HCT116 (cell line): ENCODE measurements around the gene VWF. TPM values are rescaled to one million over a fixed set of nuclear protein-coding genes. Genes with fewer than 3 reads are reported as not detected.
"Not testable (repeated sequence)": the region's sequence is repeated elsewhere in the genome, so short reads cannot be mapped to it uniquely, and the experiment has no call there.

Experiments
- ATAC-seq: fragments of 200-7000 bp; cut with Tn5 transposase; 2 replicates; pipeline ENCODE4 v1.9.1; 2020; ENCODE audit warnings: mild to moderate bottlenecking, moderate library complexity
- BruUV-seq: library from RNA; stranded (reverse); fragments of 400-500 nt; replicated peaks from 2 replicates; lab custom pipeline; 2021; lab: Mats Ljungman, UMichigan
- CTCF ChIA-PET: fragments of 300-600 bp; sonication (Branson Sonifier 250); formaldehyde crosslinking; loops from one replicate; lab custom pipeline; 2021; ENCODE audit warnings: antibody characterized with exemption; lab: Charles Lee
- POLR2A ChIA-PET: fragments of 300-600, 350-600 bp; sonication (Branson Sonifier 250); formaldehyde crosslinking; loops from one replicate; lab custom pipeline; 2021; ENCODE audit warnings: antibody characterized with exemption; lab: Charles Lee
- RAD21 ChIA-PET, 2 experiments: fragments of 300-600 bp; sonication (Branson Sonifier 250); formaldehyde crosslinking; loops; one replicate each; lab custom pipeline; 2023; ENCODE audit warnings: low total read pairs in 2 of 2; ENCODE audit not compliant: uncharacterized antibody in 2 of 2, unreplicated experiment in 2 of 2, low non-redundant PET in 1 of 2; lab: Charles Lee
- DNase-seq: peaks from one replicate; pipeline ENCODE4 v3.0.0-alpha.2; 2010; ENCODE audit warnings: low read depth, low spot score
- H2AFZ ChIP-seq: fragments of 200-600 bp; shearing (Covaris generic), sonication (generic); 2 replicates; pipeline ENCODE4 v1.6.1; 2017; ENCODE audit warnings: low read depth, mixed run types, mixed read lengths, antibody characterized with exemption, low read length; ENCODE audit not compliant: poor library complexity, severe bottlenecking
- H3K27ac ChIP-seq: 2 replicates; pipeline ENCODE4 v1.5.1; 2012; ENCODE audit warnings: low read depth, low read length
- H3K27me3 ChIP-seq: fragments of 200-600 bp; sonication (generic); 2 replicates; pipeline ENCODE4 v1.6.1; 2016; ENCODE audit warnings: mixed run types, low read length, mixed read lengths; ENCODE audit not compliant: insufficient read depth
- H3K36me3 ChIP-seq, 2 experiments: fragments of 200-500 bp in 1 of 2; fragments of 200-600 bp in 1 of 2; sonication (Bioruptor generic) in 1 of 2; sonication (generic) in 1 of 2; 2 replicates each; pipeline versions ENCODE4 v1.5.1 to v1.6.1; 2014 to 2016; ENCODE audit warnings: low read length in 2 of 2, inconsistent platforms in 1 of 2, mixed read lengths in 1 of 2, mixed run types in 1 of 2; ENCODE audit not compliant: insufficient read depth in 2 of 2, control insufficient read depth in 1 of 2
- H3K4me1 ChIP-seq, 2 experiments: fragments of 200-600 bp in 1 of 2; sonication (generic) in 1 of 2; 2 replicates each; pipeline versions ENCODE4 v1.5.1 to v1.6.1; 2012 to 2017; ENCODE audit warnings: low read length in 2 of 2, inconsistent platforms in 1 of 2, mild to moderate bottlenecking in 1 of 2, mixed read lengths in 1 of 2, mixed run types in 1 of 2, moderate library complexity in 1 of 2; ENCODE audit not compliant: insufficient read depth in 2 of 2, control insufficient read depth in 1 of 2
- H3K4me2 ChIP-seq: fragments of 200-600 bp; sonication (generic); 2 replicates; pipeline ENCODE4 v1.6.1; 2017; ENCODE audit warnings: mixed run types, low read length, mixed read lengths
- H3K4me3 ChIP-seq, 2 experiments: fragments of 200-600 bp in 1 of 2; sonication (generic) in 1 of 2; replicated peaks in 1 of 2; 2 replicates each; pipeline ENCODE4 v1.5.1; 2011 to 2016; ENCODE audit warnings: low read length in 2 of 2, control low read depth in 1 of 2, low read depth in 1 of 2, mild to moderate bottlenecking in 1 of 2, mixed read lengths in 1 of 2, mixed run types in 1 of 2
- H3K79me2 ChIP-seq: fragments of 200-600 bp; sonication (generic); 2 replicates; pipeline ENCODE4 v1.6.1; 2017; ENCODE audit warnings: mild to moderate bottlenecking, mixed run types, low read length, moderate library complexity, mixed read lengths; ENCODE audit not compliant: insufficient read depth
- H3K9ac ChIP-seq: fragments of 200-600 bp; sonication (generic); 2 replicates; pipeline ENCODE4 v1.6.1; 2016; ENCODE audit warnings: low read length, mixed read lengths
- H3K9me2 ChIP-seq: fragments of 200-600 bp; sonication (generic), shearing (Covaris generic); 2 replicates; pipeline ENCODE4 v1.6.1; 2017; ENCODE audit warnings: mixed run types, mild to moderate bottlenecking, moderate library complexity; ENCODE audit not compliant: insufficient read depth
- H3K9me3 ChIP-seq, 2 experiments: fragments of 200-500 bp in 1 of 2; fragments of 200-600 bp in 1 of 2; sonication (Bioruptor generic) in 1 of 2; sonication (generic) in 1 of 2; 2 replicates each; pipeline ENCODE4 v1.6.1; 2014 to 2017; ENCODE audit warnings: low read length in 2 of 2, mixed read lengths in 2 of 2, inconsistent platforms in 1 of 2, low read depth in 1 of 2, mild to moderate bottlenecking in 1 of 2, mixed run types in 1 of 2, moderate library complexity in 1 of 2; ENCODE audit not compliant: control insufficient read depth in 1 of 2, insufficient read depth in 1 of 2
- H4K20me1 ChIP-seq: fragments of 200-600 bp; sonication (generic), shearing (Covaris generic); 2 replicates; pipeline ENCODE4 v1.6.1; 2017; ENCODE audit warnings: mixed run types, mild to moderate bottlenecking, moderate library complexity; ENCODE audit not compliant: insufficient read depth
- ATF3 ChIP-seq: IDR thresholded peaks from 2 replicates; pipeline ENCODE4 v1.6.1; 2012
- CTCF ChIP-seq, 3 experiments: fragments of 200-600 bp in 1 of 3; sonication (generic) in 1 of 3; IDR thresholded peaks in 2 of 3; conservative IDR thresholded peaks in 1 of 3; 2 replicates each; pipeline ENCODE4 v1.5.1; 2012 to 2017; ENCODE audit warnings: low read depth in 2 of 3, low read length in 2 of 3, antibody characterized with exemption in 1 of 3, borderline replicate concordance in 1 of 3, control low read depth in 1 of 3, mild to moderate bottlenecking in 1 of 3, mixed read lengths in 1 of 3, mixed run types in 1 of 3, moderate library complexity in 1 of 3; ENCODE audit not compliant: insufficient read depth in 1 of 3
- EGR1 ChIP-seq: IDR thresholded peaks from 2 replicates; pipeline ENCODE4 v1.6.1; 2012; ENCODE audit warnings: low read depth
- ELF1 ChIP-seq: IDR thresholded peaks from 2 replicates; pipeline ENCODE4 v1.6.1; 2012; ENCODE audit warnings: low read depth, borderline replicate concordance
- FOSL1 ChIP-seq: IDR thresholded peaks from 2 replicates; pipeline ENCODE4 v1.6.1; 2012; ENCODE audit warnings: low read depth
- JUND ChIP-seq: IDR thresholded peaks from 2 replicates; pipeline ENCODE4 v1.6.1; 2012
- MAX ChIP-seq: IDR thresholded peaks from 2 replicates; pipeline ENCODE4 v1.6.1; 2012
- POLR2A ChIP-seq: IDR thresholded peaks from 2 replicates; pipeline ENCODE4 v1.7.0; 2011; ENCODE audit warnings: borderline replicate concordance; ENCODE audit not compliant: insufficient read depth, insufficient read length; ENCODE audit errors: extremely low read depth
- RAD21 ChIP-seq: IDR thresholded peaks from 2 replicates; pipeline ENCODE4 v1.6.1; 2012; ENCODE audit warnings: low read depth, mild to moderate bottlenecking
- SIN3A ChIP-seq: IDR thresholded peaks from 2 replicates; pipeline ENCODE4 v1.6.1; 2012; ENCODE audit warnings: low read depth
- SP1 ChIP-seq: IDR thresholded peaks from 2 replicates; pipeline ENCODE4 v1.6.1; 2012; ENCODE audit warnings: low read depth
- SRF ChIP-seq: IDR thresholded peaks from 2 replicates; pipeline ENCODE4 v1.6.1; 2012; ENCODE audit warnings: low read depth
- YY1 ChIP-seq: IDR thresholded peaks from 2 replicates; pipeline ENCODE4 v1.6.1; 2011; ENCODE audit warnings: low read length, low read depth, moderate library complexity, mild to moderate bottlenecking; ENCODE audit not compliant: insufficient replicate concordance; ENCODE audit errors: extremely low read depth
- intact Hi-C: fragments of 100-400 bp; cut with micrococcal nuclease; formaldehyde crosslinking; loops from 2 replicates; pipeline ENCODE4 v1.10.0; 2022
- total RNA-seq: library from RNA; stranded (reverse); gene quantifications from one replicate; pipeline ENCODE4 v1.2.1, GENCODE V29; 2021; ENCODE audit not compliant: unreplicated experiment

Gene VWF
- total RNA-seq, 1 experiment from 2014 or later: 0.57 TPM

GRCh38 chr12:6018265-6018664 lies 106.2 kb downstream of the VWF start:
- H2AFZ ChIP-seq: no peak overlapping the region
- no peak overlapping the region for H3K9ac ChIP-seq
- H3K79me2 ChIP-seq: no peaks in the 10 kb centered on the region
- ATAC-seq: no peak
- intact Hi-C loops: no loop called here
- no peak overlapping the region for H3K4me3 ChIP-seq
- no TSS peak for BruUV-seq
- no peak overlapping the region for H3K27ac ChIP-seq
- no peaks in the 10 kb centered on the region for H3K36me3 ChIP-seq
- no peak for DNase-seq
- TF ChIP-seq YY1 (no peak), SRF (no peak), ATF3 (no peak), MAX (no peak)
- ChIA-PET RAD21 (no interaction called here), CTCF (no interaction called here), POLR2A (no interaction called here)
- H3K4me2 ChIP-seq: no peak overlapping the region
- H3K27me3 ChIP-seq: no peaks in the 10 kb centered on the region
- H3K9me3 ChIP-seq: no peaks in the 10 kb centered on the region
- no peaks in the 10 kb centered on the region for H4K20me1 ChIP-seq
- no peaks in the 10 kb centered on the region for H3K4me1 ChIP-seq
- no peaks in the 10 kb centered on the region for H3K9me2 ChIP-seq

- ChIA-PET CTCF (no interaction called here), POLR2A (no interaction called here), RAD21 (no interaction called here)
- TF ChIP-seq FOSL1 (no peak), YY1 (no peak), SIN3A (no peak), ELF1 (no peak), EGR1 (no peak), MAX (no peak), JUND (no peak), RAD21 (no peak), SRF (no peak), SP1 (no peak), CTCF (IDR thresholded peaks at IDR 0.05 in 2 of 3, conservative IDR thresholded peaks at IDR 0.05 in 1 of 3; ENCODE audit: borderline replicate concordance in 1 of 3, insufficient read depth in 1 of 3, low read depth in 2 of 3, low read length in 2 of 3) (no peak), POLR2A (no peak)
- H3K4me3 ChIP-seq: no peak overlapping the region
- H3K9me2 ChIP-seq: no peaks in the 10 kb centered on the region
- H3K27ac ChIP-seq: no peak overlapping the region
- H3K79me2 ChIP-seq: no peaks in the 10 kb centered on the region
- no peaks in the 10 kb centered on the region for H3K27me3 ChIP-seq
- H3K9ac ChIP-seq: no peak overlapping the region
- H4K20me1 ChIP-seq: no peaks in the 10 kb centered on the region
- no peaks in the 10 kb centered on the region for H3K4me1 ChIP-seq
- no peak overlapping the region for H3K4me2 ChIP-seq
- no peaks in the 10 kb centered on the region for H3K9me3 ChIP-seq
- no peak for ATAC-seq
- no TSS peak for BruUV-seq
- H2AFZ ChIP-seq: no peak overlapping the region
- no peak for DNase-seq
- intact Hi-C loops: no loop called here
- no peaks in the 10 kb centered on the region for H3K36me3 ChIP-seq
These were observed 107.7 kb downstream of the VWF start for GRCh38 chr12:6016756-6017155.

- POLR2A ChIA-PET, CTCF ChIA-PET, H3K9me3 ChIP-seq, H3K9me2 ChIP-seq, H3K36me3 ChIP-seq, H4K20me1 ChIP-seq, H3K4me2 ChIP-seq, H3K27ac ChIP-seq, H2AFZ ChIP-seq, H3K4me1 ChIP-seq, intact Hi-C loops, ATAC-seq, H3K9ac ChIP-seq, H3K4me3 ChIP-seq, H3K27me3 ChIP-seq, H3K79me2 ChIP-seq, RAD21 ChIA-PET, DNase-seq, BruUV-seq: not testable (repeated sequence)
These were observed 108.5 kb downstream of the VWF start for GRCh38 chr12:6016004-6016403.
